A549 (cell line): ENCODE results near the gene RPL3. TPM values are rescaled to one million over a fixed set of nuclear protein-coding genes. Genes with fewer than 3 reads are reported as not detected.

Experiments used
- ATAC-seq, 2 experiments: fragments of 200-7000 bp in 1 of 2; fragments of >200 bp in 1 of 2; cut with Nextera tagmentation in 1 of 2; cut with Tn5 transposase in 1 of 2; 3 replicates each; pipeline versions ENCODE4 v1.8.0 to v1.9.1; 2018 to 2020; ENCODE audit warnings: mild to moderate bottlenecking in 1 of 2, moderate library complexity in 1 of 2
- CTCF ChIA-PET: fragments of 300-600 bp; sonication (Branson Sonifier 250); formaldehyde crosslinking; extraction: SDS; loops from one replicate; lab custom pipeline; 2021; ENCODE audit warnings: antibody characterized with exemption, inconsistent platforms; lab: Yijun Ruan, JAX
- POLR2A ChIA-PET: fragments of 350-600 bp; formaldehyde crosslinking; extraction: SDS; loops from one replicate; lab custom pipeline; 2021; ENCODE audit warnings: antibody characterized with exemption, inconsistent platforms; lab: Yijun Ruan, JAX
- DNase-seq, 2 experiments: peaks; one replicate each; pipeline versions ENCODE4 v3.0.0 to v3.0.0-alpha.2; 2011 to 2016; ENCODE audit warnings: low read depth in 1 of 2, low spot score in 1 of 2
- FAIRE-seq: peaks from 2 replicates; lab custom pipeline; 2011; peaks lifted over from hg19 to GRCh38; lab: Jason Lieb, UNC
- H3K27ac ChIP-seq, 2 experiments: fragments of >200 bp; sonication (Bioruptor Twin); formaldehyde crosslinking; 3 replicates each; pipeline ENCODE4 v1.5.1; 2016 to 2017
- H3K4me1 ChIP-seq: fragments of >200 bp; sonication (Bioruptor Twin); formaldehyde crosslinking; 3 replicates; pipeline ENCODE4 v1.6.1; 2016
- H3K4me2 ChIP-seq: fragments of >200 bp; sonication (Bioruptor Twin); formaldehyde crosslinking; 3 replicates; pipeline ENCODE4 v1.6.1; 2016
- H3K4me3 ChIP-seq: fragments of >200 bp; sonication (Bioruptor Twin); formaldehyde crosslinking; 3 replicates; pipeline ENCODE4 v1.5.1; 2016
- H3K9me3 ChIP-seq: fragments of >200 bp; sonication (Bioruptor Twin); formaldehyde crosslinking; 3 replicates; pipeline ENCODE4 v1.6.1; 2016
- BHLHE40 ChIP-seq: IDR thresholded peaks from 2 replicates; pipeline ENCODE4 v1.6.1; 2012; ENCODE audit warnings: low read depth, low read length, inconsistent platforms
- CHD2 ChIP-seq: fragments of 150-350 bp; IDR thresholded peaks from 2 replicates; pipeline ENCODE4 v1.6.1; 2014; ENCODE audit warnings: low read length; ENCODE audit not compliant: partially characterized antibody
- EHF ChIP-seq: fragments of 250-450 bp; sonication (Bioruptor Pico); IDR thresholded peaks from 2 replicates; pipeline ENCODE4 v1.5.0; 2020; ENCODE audit warnings: mild to moderate bottlenecking
- EHMT2 ChIP-seq: fragments of 200-600 bp; sonication (generic); IDR thresholded peaks from 2 replicates; pipeline ENCODE4 v1.6.1; 2016; ENCODE audit warnings: antibody characterized with exemption, low read depth, mild to moderate bottlenecking, moderate library complexity
- EP300 ChIP-seq, 2 experiments: fragments of >200 bp; sonication (Bioruptor Twin); formaldehyde crosslinking; IDR thresholded peaks; 2 replicates in 1 of 2; 3 replicates in 1 of 2; pipeline ENCODE4 v1.6.1; 2016 to 2017
- FOSB ChIP-seq: fragments of 250-450 bp; sonication (Bioruptor Pico); IDR thresholded peaks from 2 replicates; pipeline ENCODE4 v1.5.0; 2020; ENCODE audit warnings: mild to moderate bottlenecking, moderate library complexity
- GATA3 ChIP-seq: IDR thresholded peaks from 2 replicates; pipeline ENCODE4 v1.6.1; 2012; ENCODE audit warnings: borderline replicate concordance
- HEYL ChIP-seq: fragments of 250-450 bp; sonication (Bioruptor Pico); IDR thresholded peaks from 2 replicates; pipeline ENCODE4 v1.8.0; 2021; ENCODE audit warnings: mild to moderate bottlenecking, moderate library complexity
- HOXB5 ChIP-seq: fragments of 250-450 bp; sonication (Bioruptor Pico); IDR thresholded peaks from 2 replicates; pipeline ENCODE4 v1.5.0; 2020; ENCODE audit warnings: mild to moderate bottlenecking, moderate library complexity
- MYC ChIP-seq: IDR thresholded peaks from 2 replicates; pipeline ENCODE4 v1.6.1; 2012; ENCODE audit warnings: mild to moderate bottlenecking, inconsistent platforms, low read length, improper control_type of control experiment, borderline replicate concordance
- NPAS2 ChIP-seq: fragments of 250-450 bp; sonication (Bioruptor Pico); IDR thresholded peaks from 2 replicates; pipeline ENCODE4 v1.8.0; 2022; ENCODE audit warnings: mild to moderate bottlenecking, moderate library complexity, borderline replicate concordance
- PHF8 ChIP-seq: fragments of 200-600 bp; sonication (generic); IDR thresholded peaks from 2 replicates; pipeline ENCODE4 v1.6.1; 2016; ENCODE audit warnings: low read depth, mild to moderate bottlenecking, antibody characterized with exemption, moderate library complexity, borderline replicate concordance
- POLR2AphosphoS2 ChIP-seq: conservative IDR thresholded peaks from 2 replicates; pipeline ENCODE4 v1.6.1; 2012; ENCODE audit warnings: low read length, improper control_type of control experiment, inconsistent platforms
- TP53 ChIP-seq: fragments of 250-450 bp; sonication (Bioruptor Pico); IDR thresholded peaks from 2 replicates; pipeline ENCODE4 v1.5.0; 2021; ENCODE audit warnings: mild to moderate bottlenecking, moderate library complexity
- ZC3H11A ChIP-seq: fragments of 450-650 bp; IDR thresholded peaks from 2 replicates; pipeline ENCODE4 v1.6.1; 2014; ENCODE audit warnings: antibody characterized with exemption, mild to moderate bottlenecking
- ZNF302 ChIP-seq: fragments of 250-450 bp; sonication (Bioruptor Pico); IDR thresholded peaks from 2 replicates; pipeline ENCODE4 v1.9.0; 2021; ENCODE audit warnings: inconsistent platforms, mild to moderate bottlenecking, moderate library complexity
- WGBS: methylation state at CpG from one replicate; pipeline ENCODE4 v1.1.6; 2017; ENCODE audit errors: missing lambda C conversion rate; 5-methylcytosine and 5-hydroxymethylcytosine counted together
- polyA plus RNA-seq, 4 experiments: library from polyadenylated mRNA; depleted of rRNA in 3 of 4; stranded (reverse); fragments of >200 nt; fragmentation: RNase III in 1 of 4; extraction: RNeasy Plus Mini Kit Qiagen cat#74134 plus additional on column Dnase treatment in 1 of 4; gene quantifications; 2 replicates in 3 of 4; 3 replicates in 1 of 4; pipeline ENCODE4 v1.2.3, GENCODE V29; 2011 to 2017
- TF ChIP-seq, protein P1 (sequence below): fragments of >200 bp; sonication (Bioruptor Twin); formaldehyde crosslinking; IDR thresholded peaks from 3 replicates; pipeline ENCODE4 v1.5.1; 2016
- TF ChIP-seq, protein P2 (sequence below): IDR thresholded peaks from 2 replicates; pipeline ENCODE4 v1.6.1; 2012
- TF ChIP-seq, protein P3 (sequence below): fragments of 250-450 bp; sonication (Bioruptor Pico); IDR thresholded peaks from 2 replicates; pipeline ENCODE4 v1.5.0; 2021; ENCODE audit warnings: mild to moderate bottlenecking, moderate library complexity, borderline replicate concordance
- TF ChIP-seq, protein P4 (sequence below): fragments of >200 bp; sonication (Bioruptor Twin); formaldehyde crosslinking; IDR thresholded peaks from 3 replicates; pipeline ENCODE4 v1.6.1; 2016
- TF ChIP-seq, protein P5 (sequence below): IDR thresholded peaks from 2 replicates; pipeline ENCODE4 v1.6.1; 2012
- TF ChIP-seq, protein P6 (sequence below): fragments of >200 bp; sonication (Bioruptor Twin); formaldehyde crosslinking; IDR thresholded peaks from 2 replicates; pipeline ENCODE4 v1.6.1; 2016
- TF ChIP-seq, protein P7 (sequence below): fragments of 450-650 bp; IDR thresholded peaks from 2 replicates; pipeline ENCODE4 v1.6.1; 2014; ENCODE audit warnings: antibody characterized with exemption

Gene RPL3
- polyA plus RNA-seq, 2 of the 4 experiments (the other 2 are of a cell fraction) = 1,921 to 1,965 TPM

DNA sequence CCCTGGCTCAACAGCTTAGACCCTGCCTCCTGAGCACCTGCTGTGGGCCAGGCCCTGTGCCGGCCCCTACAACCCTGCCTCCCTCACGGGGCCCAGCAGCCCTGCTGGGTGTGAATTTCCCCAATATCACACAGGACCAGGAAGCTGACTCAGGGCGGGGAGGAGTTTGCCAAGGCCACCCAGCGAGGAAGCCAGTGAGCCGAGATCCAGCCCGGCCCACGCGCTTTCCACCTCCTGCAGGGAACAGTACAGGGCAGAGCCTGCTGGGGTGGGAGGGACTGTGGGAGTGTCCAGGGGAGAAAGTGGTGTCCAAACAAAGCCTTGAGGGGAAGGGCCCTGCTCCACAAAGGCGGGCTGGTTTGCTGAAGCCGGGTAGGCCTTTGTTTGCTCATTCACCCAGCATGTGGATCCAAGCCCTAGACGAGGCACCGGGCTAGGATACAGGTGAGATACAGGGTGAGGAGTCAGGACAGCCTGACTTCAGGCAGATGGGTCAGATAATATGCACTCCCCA is 26.8 kb downstream of the RPL3 start (continued):
- TF ChIP-seq EHF (CRISPR knock-in tag) (no peak), POLR2AphosphoS2 (no peak), MYC (no peak), HOXB5 (CRISPR knock-in tag) (peak; percentile 83), EHMT2 (no peak), ZC3H11A (no peak), HEYL (CRISPR knock-in tag) (no peak), CHD2 (no peak), GATA3 (peak; percentile 62; the same call in 1 of the 2 replicates), NPAS2 (CRISPR knock-in tag) (no peak), BHLHE40 (no peak)
- TF ChIP-seq, protein P1, sequence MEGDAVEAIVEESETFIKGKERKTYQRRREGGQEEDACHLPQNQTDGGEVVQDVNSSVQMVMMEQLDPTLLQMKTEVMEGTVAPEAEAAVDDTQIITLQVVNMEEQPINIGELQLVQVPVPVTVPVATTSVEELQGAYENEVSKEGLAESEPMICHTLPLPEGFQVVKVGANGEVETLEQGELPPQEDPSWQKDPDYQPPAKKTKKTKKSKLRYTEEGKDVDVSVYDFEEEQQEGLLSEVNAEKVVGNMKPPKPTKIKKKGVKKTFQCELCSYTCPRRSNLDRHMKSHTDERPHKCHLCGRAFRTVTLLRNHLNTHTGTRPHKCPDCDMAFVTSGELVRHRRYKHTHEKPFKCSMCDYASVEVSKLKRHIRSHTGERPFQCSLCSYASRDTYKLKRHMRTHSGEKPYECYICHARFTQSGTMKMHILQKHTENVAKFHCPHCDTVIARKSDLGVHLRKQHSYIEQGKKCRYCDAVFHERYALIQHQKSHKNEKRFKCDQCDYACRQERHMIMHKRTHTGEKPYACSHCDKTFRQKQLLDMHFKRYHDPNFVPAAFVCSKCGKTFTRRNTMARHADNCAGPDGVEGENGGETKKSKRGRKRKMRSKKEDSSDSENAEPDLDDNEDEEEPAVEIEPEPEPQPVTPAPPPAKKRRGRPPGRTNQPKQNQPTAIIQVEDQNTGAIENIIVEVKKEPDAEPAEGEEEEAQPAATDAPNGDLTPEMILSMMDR = no peak
- TF ChIP-seq, protein P2, sequence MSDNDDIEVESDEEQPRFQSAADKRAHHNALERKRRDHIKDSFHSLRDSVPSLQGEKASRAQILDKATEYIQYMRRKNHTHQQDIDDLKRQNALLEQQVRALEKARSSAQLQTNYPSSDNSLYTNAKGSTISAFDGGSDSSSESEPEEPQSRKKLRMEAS = peak; percentile 98
- TF ChIP-seq, protein P3, sequence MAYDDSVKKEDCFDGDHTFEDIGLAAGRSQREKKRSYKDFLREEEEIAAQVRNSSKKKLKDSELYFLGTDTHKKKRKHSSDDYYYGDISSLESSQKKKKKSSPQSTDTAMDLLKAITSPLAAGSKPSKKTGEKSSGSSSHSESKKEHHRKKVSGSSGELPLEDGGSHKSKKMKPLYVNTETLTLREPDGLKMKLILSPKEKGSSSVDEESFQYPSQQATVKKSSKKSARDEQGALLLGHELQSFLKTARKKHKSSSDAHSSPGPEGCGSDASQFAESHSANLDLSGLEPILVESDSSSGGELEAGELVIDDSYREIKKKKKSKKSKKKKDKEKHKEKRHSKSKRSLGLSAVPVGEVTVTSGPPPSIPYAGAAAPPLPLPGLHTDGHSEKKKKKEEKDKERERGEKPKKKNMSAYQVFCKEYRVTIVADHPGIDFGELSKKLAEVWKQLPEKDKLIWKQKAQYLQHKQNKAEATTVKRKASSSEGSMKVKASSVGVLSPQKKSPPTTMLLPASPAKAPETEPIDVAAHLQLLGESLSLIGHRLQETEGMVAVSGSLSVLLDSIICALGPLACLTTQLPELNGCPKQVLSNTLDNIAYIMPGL (CRISPR knock-in tag) = no peak
- TF ChIP-seq, protein P4, sequence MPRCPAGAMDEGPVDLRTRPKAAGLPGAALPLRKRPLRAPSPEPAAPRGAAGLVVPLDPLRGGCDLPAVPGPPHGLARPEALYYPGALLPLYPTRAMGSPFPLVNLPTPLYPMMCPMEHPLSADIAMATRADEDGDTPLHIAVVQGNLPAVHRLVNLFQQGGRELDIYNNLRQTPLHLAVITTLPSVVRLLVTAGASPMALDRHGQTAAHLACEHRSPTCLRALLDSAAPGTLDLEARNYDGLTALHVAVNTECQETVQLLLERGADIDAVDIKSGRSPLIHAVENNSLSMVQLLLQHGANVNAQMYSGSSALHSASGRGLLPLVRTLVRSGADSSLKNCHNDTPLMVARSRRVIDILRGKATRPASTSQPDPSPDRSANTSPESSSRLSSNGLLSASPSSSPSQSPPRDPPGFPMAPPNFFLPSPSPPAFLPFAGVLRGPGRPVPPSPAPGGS = no peak
- TF ChIP-seq, protein P5, sequence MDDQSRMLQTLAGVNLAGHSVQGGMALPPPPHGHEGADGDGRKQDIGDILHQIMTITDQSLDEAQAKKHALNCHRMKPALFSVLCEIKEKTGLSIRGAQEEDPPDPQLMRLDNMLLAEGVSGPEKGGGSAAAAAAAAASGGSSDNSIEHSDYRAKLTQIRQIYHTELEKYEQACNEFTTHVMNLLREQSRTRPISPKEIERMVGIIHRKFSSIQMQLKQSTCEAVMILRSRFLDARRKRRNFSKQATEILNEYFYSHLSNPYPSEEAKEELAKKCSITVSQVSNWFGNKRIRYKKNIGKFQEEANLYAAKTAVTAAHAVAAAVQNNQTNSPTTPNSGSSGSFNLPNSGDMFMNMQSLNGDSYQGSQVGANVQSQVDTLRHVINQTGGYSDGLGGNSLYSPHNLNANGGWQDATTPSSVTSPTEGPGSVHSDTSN = no peak
- TF ChIP-seq, protein P6, sequence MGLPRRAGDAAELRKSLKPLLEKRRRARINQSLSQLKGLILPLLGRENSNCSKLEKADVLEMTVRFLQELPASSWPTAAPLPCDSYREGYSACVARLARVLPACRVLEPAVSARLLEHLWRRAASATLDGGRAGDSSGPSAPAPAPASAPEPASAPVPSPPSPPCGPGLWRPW = no peak
- TF ChIP-seq, protein P7, sequence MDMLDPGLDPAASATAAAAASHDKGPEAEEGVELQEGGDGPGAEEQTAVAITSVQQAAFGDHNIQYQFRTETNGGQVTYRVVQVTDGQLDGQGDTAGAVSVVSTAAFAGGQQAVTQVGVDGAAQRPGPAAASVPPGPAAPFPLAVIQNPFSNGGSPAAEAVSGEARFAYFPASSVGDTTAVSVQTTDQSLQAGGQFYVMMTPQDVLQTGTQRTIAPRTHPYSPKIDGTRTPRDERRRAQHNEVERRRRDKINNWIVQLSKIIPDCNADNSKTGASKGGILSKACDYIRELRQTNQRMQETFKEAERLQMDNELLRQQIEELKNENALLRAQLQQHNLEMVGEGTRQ = no peak

DNA sequence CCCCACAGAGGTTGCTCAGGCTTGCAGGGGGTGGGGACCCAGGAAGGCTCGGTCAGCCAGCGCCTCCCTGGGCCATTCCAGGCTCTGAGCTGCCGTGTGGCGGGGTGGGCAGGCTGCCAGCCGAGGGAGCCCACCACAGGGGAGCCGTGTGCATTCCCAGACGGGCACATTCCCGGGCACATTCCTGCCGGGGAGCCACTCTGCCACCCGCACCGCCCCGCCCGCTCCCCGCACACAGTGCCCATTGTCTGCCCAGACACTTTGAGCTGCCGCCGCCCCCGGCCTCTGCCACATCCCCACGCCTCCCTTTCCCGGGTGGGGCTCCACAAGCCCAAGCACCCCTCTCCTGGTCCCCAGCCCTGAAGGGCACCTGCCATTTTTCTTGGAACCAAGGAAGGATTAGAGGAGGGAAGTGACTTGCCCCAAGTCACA is 27.4 kb downstream of the RPL3 start:
- POLR2A ChIA-PET = interaction anchor here (0.6 to 1.3 kb wide), 3 partner anchors 39 to 125 kb away, joined by 3 to 8 read pairs (median 4); partner anchors contain the start of gene PDGFB
- peak overlapping the region; percentile 93 to 98 for H3K27ac ChIP-seq
- no peak for FAIRE-seq
- peaks cover 63% of the 10 kb centered on the region for H3K4me1 ChIP-seq
- WGBS = 30% methylated on average over 2 of the region's 19 CpGs
- CTCF ChIA-PET = interaction anchor here (1.1 to 3.0 kb wide), 10 partner anchors 9 to 121 kb away, joined by 3 to 19 read pairs (median 4); no protein-coding TSS in a partner anchor
- H3K4me2 ChIP-seq = peak overlapping the region; percentile 64
- peak in 1 of 2 experiments; percentile 48 for DNase-seq
- H3K9me3 ChIP-seq = no peaks in the 10 kb centered on the region
- TF ChIP-seq FOSB = no peak
- no peak for TF ChIP-seq PHF8
- no peak for TF ChIP-seq TP53 (CRISPR knock-in tag)
- peak in 1 of 2 experiments; percentile 43; a peak in 1 of 5 replicates for TF ChIP-seq EP300 (IDR thresholded peaks at IDR 0.05)
- TF ChIP-seq ZNF302 (CRISPR knock-in tag) = no peak
- TF ChIP-seq, all 56 proteins: peak for 1
- no peak overlapping the region for H3K4me3 ChIP-seq
- ATAC-seq = peak; percentile 9 to 45; a peak in 4 of 6 replicates
